Measurements from ENCODE around the gene RCHY1. TPM values are rescaled to one million over a fixed set of nuclear protein-coding genes. Genes with fewer than 3 reads are reported as not detected.
"Not testable (repeated sequence)": the region's sequence is repeated elsewhere in the genome, so short reads cannot be mapped to it uniquely, and the experiment has no call there.

RCHY1 gene
- total and polyA plus RNA-seq, 2 donors (not counting 1 experiment from before 2014, with no cell fraction given), result 34.5 to 49.3 TPM

DNA sequence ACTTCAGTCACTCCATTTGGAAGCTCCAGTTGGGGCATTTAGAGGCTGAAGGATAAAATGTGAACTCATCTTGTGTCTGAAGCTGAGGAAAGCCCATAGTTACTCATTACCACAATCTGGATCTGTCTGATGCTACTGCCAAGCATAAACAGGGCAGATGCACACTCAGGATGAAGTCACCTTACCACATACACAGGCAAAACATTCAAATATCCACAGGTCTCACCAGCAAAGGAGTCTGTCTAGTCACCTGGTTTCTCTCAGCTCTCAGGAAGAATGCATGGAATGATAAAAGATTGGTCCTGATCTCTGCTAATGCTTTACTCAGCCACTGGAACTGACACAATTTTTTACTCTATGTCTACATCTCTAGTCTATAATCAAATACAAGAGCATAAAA, 28.6 kb upstream of the RCHY1 start:
- peak; percentile 10 to 95 for DNase-seq (ENCODE audit: low read depth in 2 of 2)
- H3K27me3 ChIP-seq (ENCODE audit: control insufficient read depth, insufficient read depth, low read length), result no peaks in the 10 kb centered on the region
- no peak overlapping the region for H3K9ac ChIP-seq (ENCODE audit: insufficient read depth, low read length)
- no peak overlapping the region for H3K27ac ChIP-seq (ENCODE audit: insufficient read depth, low read length)
- no peaks in the 10 kb centered on the region for H3K9me3 ChIP-seq (ENCODE audit: control insufficient read depth, insufficient read depth, low read depth, low read length)
- no peak overlapping the region for H3K4me2 ChIP-seq (ENCODE audit: extremely low read depth, insufficient read depth, low read length)
- H2AFZ ChIP-seq (ENCODE audit: low read length), result no peak overlapping the region
- no peak overlapping the region for H3K4me3 ChIP-seq (replicated peaks in 1 of 4; ENCODE audit: control extremely low read depth in 1 of 4, insufficient read depth in 1 of 4, low read depth in 3 of 4, low read length in 4 of 4)
- no peaks in the 10 kb centered on the region for H3K79me2 ChIP-seq (ENCODE audit: control insufficient read depth, insufficient read depth, low read length)
- no peaks in the 10 kb centered on the region for H4K20me1 ChIP-seq (ENCODE audit: control insufficient read depth, extremely low read depth, insufficient read depth, low read length)
- H3K4me1 ChIP-seq (ENCODE audit: control insufficient read depth, extremely low read depth, insufficient read depth, low read length), result no peaks in the 10 kb centered on the region
- no peaks in the 10 kb centered on the region for H3K36me3 ChIP-seq (ENCODE audit: control insufficient read depth, insufficient read depth, low read length)
- TF ChIP-seq EZH2 (IDR thresholded peaks at IDR 0.05; ENCODE audit: low read length, missing control alignments) (no peak), CTCF (conservative IDR thresholded peaks at IDR 0.05 in 1 of 2, IDR thresholded peaks at IDR 0.05 in 1 of 2; ENCODE audit: low read depth in 1 of 2, low read length in 2 of 2) (no peak)

- not testable (repeated sequence) for H3K79me2 ChIP-seq (ENCODE audit: control insufficient read depth, insufficient read depth, low read length); H3K27ac ChIP-seq (ENCODE audit: insufficient read depth, low read length); H4K20me1 ChIP-seq (ENCODE audit: control insufficient read depth, extremely low read depth, insufficient read depth, low read length); H3K4me1 ChIP-seq (ENCODE audit: control insufficient read depth, extremely low read depth, insufficient read depth, low read length); DNase-seq (ENCODE audit: low read depth in 2 of 2); H3K27me3 ChIP-seq (ENCODE audit: control insufficient read depth, insufficient read depth, low read length); H3K9ac ChIP-seq (ENCODE audit: insufficient read depth, low read length); H3K4me2 ChIP-seq (ENCODE audit: extremely low read depth, insufficient read depth, low read length); H2AFZ ChIP-seq (ENCODE audit: low read length); H3K9me3 ChIP-seq (ENCODE audit: control insufficient read depth, insufficient read depth, low read depth, low read length); H3K36me3 ChIP-seq (ENCODE audit: control insufficient read depth, insufficient read depth, low read length); H3K4me3 ChIP-seq (replicated peaks in 1 of 4; ENCODE audit: control extremely low read depth in 1 of 4, insufficient read depth in 1 of 4, low read depth in 3 of 4, low read length in 4 of 4)
These were observed 23.1 kb upstream of the RCHY1 start for GRCh38 chr4:75537308-75537707.

DNA sequence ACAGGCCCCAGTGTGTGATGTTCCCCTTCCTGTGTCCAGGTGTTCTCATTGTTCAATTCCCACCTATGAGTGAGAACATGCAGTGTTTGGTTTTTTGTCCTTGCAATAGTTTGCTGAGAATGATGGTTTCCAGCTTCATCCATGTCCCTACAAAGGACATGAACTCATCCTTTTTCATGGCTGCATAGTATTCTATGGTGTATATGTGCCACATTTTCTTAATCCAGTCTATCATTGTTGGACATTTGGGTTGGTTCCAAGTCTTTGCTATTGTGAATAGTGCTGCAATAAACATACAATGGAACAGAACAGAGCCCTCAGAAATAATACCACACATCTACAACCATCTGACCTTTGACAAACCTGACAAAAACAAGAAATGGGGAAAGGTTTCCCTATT, 19.7 kb upstream of the RCHY1 start:
- H3K4me3 ChIP-seq (replicated peaks in 1 of 4; ENCODE audit: control extremely low read depth in 1 of 4, insufficient read depth in 1 of 4, low read depth in 3 of 4, low read length in 4 of 4); H3K79me2 ChIP-seq (ENCODE audit: control insufficient read depth, insufficient read depth, low read length); H3K4me1 ChIP-seq (ENCODE audit: control insufficient read depth, extremely low read depth, insufficient read depth, low read length); H3K4me2 ChIP-seq (ENCODE audit: extremely low read depth, insufficient read depth, low read length); H4K20me1 ChIP-seq (ENCODE audit: control insufficient read depth, extremely low read depth, insufficient read depth, low read length); H3K9ac ChIP-seq (ENCODE audit: insufficient read depth, low read length); H3K36me3 ChIP-seq (ENCODE audit: control insufficient read depth, insufficient read depth, low read length); H3K27me3 ChIP-seq (ENCODE audit: control insufficient read depth, insufficient read depth, low read length); H3K27ac ChIP-seq (ENCODE audit: insufficient read depth, low read length); H3K9me3 ChIP-seq (ENCODE audit: control insufficient read depth, insufficient read depth, low read depth, low read length); H2AFZ ChIP-seq (ENCODE audit: low read length); DNase-seq (ENCODE audit: low read depth in 2 of 2): not testable (repeated sequence)

DNA sequence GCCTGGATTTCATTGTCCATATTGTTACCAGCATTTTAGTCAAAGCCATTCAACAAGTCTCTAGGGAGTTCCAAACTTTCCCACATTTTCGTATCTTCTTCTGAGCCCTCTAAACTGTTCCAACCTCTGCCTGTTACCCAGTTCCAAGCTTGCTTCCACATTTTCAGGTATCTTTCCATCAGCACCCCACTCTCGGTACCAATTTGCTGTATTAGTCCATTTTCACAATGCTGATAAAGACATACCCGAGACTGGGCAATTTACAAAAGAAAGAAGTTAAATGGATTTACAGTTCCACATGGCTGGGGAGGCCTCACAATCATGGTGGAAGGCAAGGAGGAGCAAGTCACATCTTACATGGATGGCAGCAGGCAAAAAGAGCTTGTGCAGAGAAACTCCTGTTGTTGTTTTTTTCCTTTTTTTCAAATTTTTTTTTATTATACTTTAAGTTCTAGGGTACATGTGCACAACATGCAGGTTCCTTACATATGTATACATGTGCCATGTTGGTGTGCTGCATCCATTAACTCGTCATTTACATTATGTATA, 19.2 kb upstream of the RCHY1 start:
- H3K27ac ChIP-seq (ENCODE audit: insufficient read depth, low read length); H3K4me1 ChIP-seq (ENCODE audit: control insufficient read depth, extremely low read depth, insufficient read depth, low read length); H2AFZ ChIP-seq (ENCODE audit: low read length); H3K9me3 ChIP-seq (ENCODE audit: control insufficient read depth, insufficient read depth, low read depth, low read length); DNase-seq (ENCODE audit: low read depth in 2 of 2); H3K4me3 ChIP-seq (replicated peaks in 1 of 4; ENCODE audit: control extremely low read depth in 1 of 4, insufficient read depth in 1 of 4, low read depth in 3 of 4, low read length in 4 of 4); H3K79me2 ChIP-seq (ENCODE audit: control insufficient read depth, insufficient read depth, low read length); H3K9ac ChIP-seq (ENCODE audit: insufficient read depth, low read length); H4K20me1 ChIP-seq (ENCODE audit: control insufficient read depth, extremely low read depth, insufficient read depth, low read length); H3K4me2 ChIP-seq (ENCODE audit: extremely low read depth, insufficient read depth, low read length); H3K36me3 ChIP-seq (ENCODE audit: control insufficient read depth, insufficient read depth, low read length); H3K27me3 ChIP-seq (ENCODE audit: control insufficient read depth, insufficient read depth, low read length): not testable (repeated sequence)

DNA sequence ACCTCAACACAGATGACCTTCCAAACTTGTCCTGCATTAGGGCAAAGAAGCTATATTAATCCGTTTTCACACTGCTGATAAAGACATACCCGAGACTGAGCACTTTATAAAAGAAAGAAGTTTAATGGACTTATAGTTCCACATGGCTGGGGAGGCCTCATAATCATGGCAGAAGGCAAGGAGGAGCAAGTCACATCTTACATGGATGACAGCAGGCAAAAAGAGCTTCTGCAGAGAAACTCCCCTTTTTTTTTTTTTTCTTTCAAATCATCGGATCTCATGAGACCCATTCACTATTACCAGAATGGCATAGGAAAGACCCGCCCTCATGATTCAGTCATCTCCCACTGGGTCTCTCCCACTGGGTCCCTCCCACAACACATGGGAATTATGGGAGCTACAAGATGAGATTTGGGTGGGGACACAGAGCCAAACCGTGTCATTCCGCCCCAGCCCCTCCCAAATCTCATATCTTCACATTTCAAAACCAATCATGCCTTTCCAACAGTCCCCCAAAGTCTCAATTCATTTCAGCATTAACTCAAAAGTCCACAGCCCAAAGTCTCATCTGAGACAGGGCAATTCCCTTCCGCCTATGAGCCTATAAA, 17.4 kb upstream of the RCHY1 start:
- H3K27me3 ChIP-seq (ENCODE audit: control insufficient read depth, insufficient read depth, low read length); DNase-seq (ENCODE audit: low read depth in 2 of 2); H3K4me2 ChIP-seq (ENCODE audit: extremely low read depth, insufficient read depth, low read length); H3K4me3 ChIP-seq (replicated peaks in 1 of 4; ENCODE audit: control extremely low read depth in 1 of 4, insufficient read depth in 1 of 4, low read depth in 3 of 4, low read length in 4 of 4); H4K20me1 ChIP-seq (ENCODE audit: control insufficient read depth, extremely low read depth, insufficient read depth, low read length); H3K9ac ChIP-seq (ENCODE audit: insufficient read depth, low read length); H3K27ac ChIP-seq (ENCODE audit: insufficient read depth, low read length); H3K4me1 ChIP-seq (ENCODE audit: control insufficient read depth, extremely low read depth, insufficient read depth, low read length); H3K9me3 ChIP-seq (ENCODE audit: control insufficient read depth, insufficient read depth, low read depth, low read length); H3K79me2 ChIP-seq (ENCODE audit: control insufficient read depth, insufficient read depth, low read length); H2AFZ ChIP-seq (ENCODE audit: low read length); H3K36me3 ChIP-seq (ENCODE audit: control insufficient read depth, insufficient read depth, low read length): not testable (repeated sequence)
